ACC112 (cell line): ENCODE data around the gene PLGRKT.
A peak's percentile ranks its signal among the peaks of the same experiment; 100 is the strongest.
"Not testable (repeated sequence)": the region's sequence is repeated elsewhere in the genome, so short reads cannot be mapped to it uniquely, and the experiment has no call there.

Source experiments
- H2AFZ ChIP-seq: fragments of 200-600 bp; sonication (generic); one replicate; pipeline ENCODE4 v1.6.0; 2017; ENCODE audit warnings: antibody characterized with exemption, low read length; ENCODE audit not compliant: unreplicated experiment
- H3K27ac ChIP-seq: fragments of 200-600 bp; sonication (generic); 2 replicates; pipeline ENCODE4 v1.5.1; 2014; ENCODE audit warnings: low read depth, mild to moderate bottlenecking, antibody characterized with exemption, low read length, moderate library complexity
- H3K27me3 ChIP-seq: fragments of 200-600 bp; sonication (generic); 2 replicates; pipeline ENCODE4 v1.6.1; 2014; ENCODE audit warnings: mild to moderate bottlenecking, antibody characterized with exemption, low read length, moderate library complexity, mixed read lengths; ENCODE audit not compliant: insufficient read depth
- H3K36me3 ChIP-seq: fragments of 200-600 bp; sonication (generic); 2 replicates; pipeline ENCODE4 v1.6.1; 2016; ENCODE audit warnings: mild to moderate bottlenecking, antibody characterized with exemption, low read length, moderate library complexity, mixed read lengths; ENCODE audit not compliant: insufficient read depth
- H3K4me1 ChIP-seq: fragments of 200-600 bp; sonication (generic); one replicate; pipeline ENCODE4 v1.6.1; 2016; ENCODE audit warnings: low read length, mixed read lengths; ENCODE audit not compliant: insufficient read depth, unreplicated experiment, control insufficient read depth
- H3K4me3 ChIP-seq: fragments of 200-600 bp; sonication (generic); 2 replicates; pipeline ENCODE4 v1.5.1; 2014; ENCODE audit warnings: mild to moderate bottlenecking, low read depth, low read length
- H3K79me2 ChIP-seq: fragments of 200-600 bp; sonication (generic); one replicate; pipeline ENCODE4 v1.6.0; 2016; ENCODE audit warnings: low read length; ENCODE audit not compliant: control insufficient read depth, unreplicated experiment, insufficient read depth

Gene PLGRKT

GRCh38 chr9:5452286-5452609, 14.5 kb upstream of the PLGRKT start:
- Histone ChIP-seq H3K27me3 (no peaks in the 10 kb centered on the region), H3K36me3 (peaks cover 5% of the 10 kb centered on the region; the same call in 1 of the 2 replicates), H3K27ac (no peak overlapping the region), H3K4me3 (no peak overlapping the region), H3K79me2 (peaks cover 40% of the 10 kb centered on the region), H3K4me1 (peaks cover 61% of the 10 kb centered on the region), H2AFZ (no peak overlapping the region)

GRCh38 chr9:5450359-5451091, 12.8 kb upstream of the PLGRKT start, which contains the start of gene CD274:
CD274 (plus strand) TSS chr9:5450542; CDS start chr9:5456114, 5,572 bp downstream.
- H3K36me3 ChIP-seq = no peaks in the 10 kb centered on the region
- H3K4me3 ChIP-seq = peak within 1 kb of the TSS; percentile 81
- peak within 1 kb of the TSS; percentile 94 for H2AFZ ChIP-seq
- H3K4me1 ChIP-seq = peaks cover 72% of the 10 kb centered on the region
- H3K27ac ChIP-seq = peak within 1 kb of the TSS; percentile 84
- no peaks in the 10 kb centered on the region for H3K27me3 ChIP-seq
- H3K79me2 ChIP-seq = peaks cover 36% of the 10 kb centered on the region

- H3K36me3 ChIP-seq = no peaks in the 10 kb centered on the region
- H3K27me3 ChIP-seq = no peaks in the 10 kb centered on the region
- H2AFZ ChIP-seq = peak overlapping the region; percentile 94
- peak overlapping the region; percentile 84 for H3K27ac ChIP-seq
- peaks cover 68% of the 10 kb centered on the region for H3K4me1 ChIP-seq
- H3K4me3 ChIP-seq = peak overlapping the region; percentile 81
- peaks cover 32% of the 10 kb centered on the region for H3K79me2 ChIP-seq
Measured at GRCh38 chr9:5449521-5450358, 12.0 kb upstream of the PLGRKT start.

DNA sequence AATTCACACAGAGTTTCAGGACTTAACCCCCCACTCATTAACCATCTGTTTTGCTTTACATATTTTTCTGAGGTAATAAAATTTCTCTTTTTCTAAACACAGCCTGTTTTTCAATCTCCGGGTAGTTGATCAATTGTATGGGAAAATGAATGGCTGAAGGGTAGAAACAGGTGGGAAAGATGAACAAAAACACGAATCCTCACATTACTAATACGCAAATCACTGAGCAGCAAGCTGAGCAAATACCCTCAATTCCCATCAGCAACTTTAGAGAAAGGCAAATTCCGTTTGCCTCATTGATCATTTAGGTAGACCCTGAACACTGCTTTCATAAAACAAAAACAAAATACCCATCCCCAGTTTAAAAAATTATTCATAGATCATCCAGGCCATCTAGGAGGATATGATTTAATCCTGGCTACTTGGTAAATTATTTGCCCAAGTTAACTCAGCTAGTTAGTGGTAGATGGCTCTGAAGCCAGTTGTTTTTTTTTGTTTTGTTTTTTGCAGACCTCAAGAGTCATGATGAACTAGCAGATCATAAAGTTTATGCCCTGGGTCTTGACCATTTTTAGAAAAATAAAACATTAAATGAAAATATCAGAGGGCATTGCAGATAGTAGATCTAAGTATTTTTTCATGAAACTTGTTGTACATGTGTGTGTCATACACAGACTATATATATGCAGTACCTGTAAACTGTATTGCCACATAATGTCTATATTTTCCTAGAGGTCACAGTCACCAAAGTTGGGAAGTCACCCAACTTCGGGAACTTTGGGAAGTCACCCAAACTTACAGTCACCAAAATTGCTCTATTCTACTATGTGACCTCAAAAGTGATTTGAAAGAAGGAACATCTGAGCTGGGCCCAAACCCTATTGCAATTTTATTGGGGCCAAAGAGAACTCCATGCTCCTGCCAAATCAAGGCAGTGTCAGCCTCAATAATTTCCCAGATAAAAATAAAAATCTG, 11.0 kb upstream of the PLGRKT start:
- Histone ChIP-seq H3K4me1 (peaks cover 60% of the 10 kb centered on the region), H3K36me3 (no peaks in the 10 kb centered on the region), H3K27me3 (no peaks in the 10 kb centered on the region), H2AFZ (peak overlapping the region; percentile 94), H3K27ac (peak overlapping the region; percentile 84; the same call in 1 of the 2 replicates), H3K4me3 (peak overlapping the region; percentile 81), H3K79me2 (peaks cover 26% of the 10 kb centered on the region)

DNA sequence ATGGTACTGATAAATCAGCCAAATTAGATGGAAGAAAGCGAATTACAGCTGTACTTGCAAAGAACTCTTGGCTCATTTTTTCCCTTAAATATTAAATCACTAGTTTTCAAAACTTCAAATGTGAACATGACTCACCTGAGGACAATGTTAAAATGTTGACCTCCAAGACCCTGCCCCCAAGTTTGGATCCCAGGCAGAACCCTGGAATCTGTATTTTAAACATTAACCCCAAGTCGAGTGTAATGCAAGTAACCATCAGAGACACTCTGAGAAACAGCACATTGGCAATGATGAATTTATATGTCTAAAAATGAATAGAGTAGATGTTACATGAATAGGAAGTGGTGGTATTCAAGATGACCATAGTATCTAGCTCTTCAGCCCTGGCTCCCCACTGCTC, 10.3 kb upstream of the PLGRKT start:
- peaks cover 52% of the 10 kb centered on the region for H3K4me1 ChIP-seq
- peaks cover 20% of the 10 kb centered on the region for H3K79me2 ChIP-seq
- H3K36me3 ChIP-seq = no peaks in the 10 kb centered on the region
- no peak overlapping the region for H3K27ac ChIP-seq
- no peaks in the 10 kb centered on the region for H3K27me3 ChIP-seq
- H2AFZ ChIP-seq = peak overlapping the region; percentile 40
- H3K4me3 ChIP-seq = no peak overlapping the region

GRCh38 chr9:5447337-5447736, 9.6 kb upstream of the PLGRKT start:
- Histone ChIP-seq H3K4me3 (no peak overlapping the region), H2AFZ (no peak overlapping the region), H3K27ac (peak overlapping the region; percentile 10; the same call in 1 of the 2 replicates), H3K36me3 (no peaks in the 10 kb centered on the region), H3K4me1 (peaks cover 48% of the 10 kb centered on the region), H3K27me3 (no peaks in the 10 kb centered on the region), H3K79me2 (peaks cover 15% of the 10 kb centered on the region)

DNA sequence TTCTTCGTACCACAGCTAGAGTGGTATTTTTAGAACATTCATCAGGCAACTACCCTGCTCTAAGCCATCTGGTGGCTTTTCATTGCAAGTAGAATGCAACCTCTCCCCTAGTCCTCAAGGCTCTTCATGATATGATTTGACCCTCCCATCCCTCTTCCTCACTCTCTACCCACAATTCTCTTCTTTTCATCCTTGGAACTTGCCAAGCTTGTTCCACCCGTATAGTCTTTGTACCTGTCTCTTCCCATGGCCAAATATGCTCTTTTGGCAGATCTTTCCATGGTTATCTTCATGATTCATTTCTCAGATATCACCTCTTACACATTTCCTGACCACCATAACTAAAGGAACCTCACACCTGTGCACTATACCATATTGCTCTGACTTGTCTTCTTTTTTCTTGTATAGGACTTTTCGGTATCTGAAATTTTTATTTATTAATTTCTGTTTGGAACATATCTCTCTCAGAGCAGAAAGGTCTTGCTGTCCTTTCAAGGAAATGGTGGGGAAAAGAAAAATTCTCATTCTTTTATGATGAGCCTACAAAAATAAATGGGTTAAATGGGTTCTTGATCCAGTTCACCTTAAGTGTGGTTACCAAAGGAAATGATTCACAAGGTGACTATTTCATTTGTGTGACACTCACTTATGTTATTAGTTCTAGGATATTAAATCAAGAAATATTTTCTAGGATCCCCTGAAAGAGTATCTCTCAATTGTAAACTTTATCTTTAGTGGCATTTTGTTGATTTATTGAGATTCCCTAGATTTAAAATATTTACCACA, 8.9 kb upstream of the PLGRKT start:
- H3K4me1 ChIP-seq = peaks cover 45% of the 10 kb centered on the region
- peak overlapping the region; percentile 10; the same call in 1 of the 2 replicates for H3K27ac ChIP-seq
- no peak overlapping the region for H2AFZ ChIP-seq

GRCh38 chr9:5445886-5446285, 8.2 kb upstream of the PLGRKT start:
- H3K79me2 ChIP-seq = peaks cover 2% of the 10 kb centered on the region
- H3K27ac ChIP-seq = no peak overlapping the region
- no peaks in the 10 kb centered on the region for H3K27me3 ChIP-seq
- H3K4me1 ChIP-seq = peaks cover 42% of the 10 kb centered on the region
- H2AFZ ChIP-seq = no peak overlapping the region
- no peak overlapping the region for H3K4me3 ChIP-seq
- H3K36me3 ChIP-seq = no peaks in the 10 kb centered on the region

More for the DNA sequence above, 8.9 kb upstream of the PLGRKT start:
- H3K36me3 ChIP-seq = no peaks in the 10 kb centered on the region
- H3K4me3 ChIP-seq = no peak overlapping the region; the same call in 1 of the 2 replicates
- H3K27me3 ChIP-seq = no peaks in the 10 kb centered on the region
- H3K79me2 ChIP-seq = peaks cover 10% of the 10 kb centered on the region

DNA sequence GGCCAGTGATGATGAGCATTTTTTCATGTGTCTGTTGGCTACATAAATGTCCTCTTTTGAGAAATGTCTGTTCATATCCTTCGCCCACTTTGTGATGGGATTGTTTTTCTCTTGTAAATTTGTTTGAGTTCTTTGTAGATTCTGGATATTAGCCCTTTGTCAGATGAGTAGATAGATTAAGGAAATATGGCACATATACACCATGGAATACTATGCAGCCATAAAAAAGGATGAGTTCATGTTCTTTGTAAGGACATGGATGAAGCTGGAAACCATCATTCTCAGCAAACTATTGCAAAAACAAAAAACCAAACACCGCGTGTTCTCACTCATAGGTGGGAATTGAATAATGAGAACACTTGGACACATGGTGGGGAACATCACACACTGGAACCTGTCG, 7.4 kb upstream of the PLGRKT start:
- not testable (repeated sequence) for H2AFZ ChIP-seq, H3K27ac ChIP-seq, H3K4me3 ChIP-seq, H3K79me2 ChIP-seq, H3K27me3 ChIP-seq, H3K36me3 ChIP-seq
- H3K4me1 ChIP-seq = peaks cover 43% of the 10 kb centered on the region
